Cardiac muscle cell (in vitro differentiated cells and primary cell): ENCODE results near the gene POU2AF3. TPM values are rescaled to one million over a fixed set of nuclear protein-coding genes. Genes with fewer than 3 reads are reported as not detected.

Experiments used
- DNase-seq, 2 donors: peaks; one replicate each; pipeline versions ENCODE4 v3.0.0 to v3.0.0-alpha.2; 2010 to 2017; ENCODE audit warnings: low read depth in 1 of 2, low spot score in 1 of 2
- H3K27ac ChIP-seq: fragments of 200-600 bp; sonication (generic); 2 replicates; pipeline ENCODE4 v1.5.1; 2016
- H3K27me3 ChIP-seq: fragments of 200-600 bp; sonication (generic); 2 replicates; pipeline ENCODE4 v1.6.0; 2016; ENCODE audit warnings: control low read depth
- H3K36me3 ChIP-seq: fragments of 200-600 bp; sonication (generic); 2 replicates; pipeline ENCODE4 v1.5.1; 2016; ENCODE audit warnings: control low read depth
- H3K4me1 ChIP-seq: fragments of 200-600 bp; sonication (generic); 2 replicates; pipeline ENCODE4 v1.8.1; 2017; ENCODE audit warnings: low read depth, mild to moderate bottlenecking, mixed run types
- H3K4me3 ChIP-seq: fragments of 200-600 bp; sonication (generic); 2 replicates; pipeline ENCODE4 v1.5.1; 2016; ENCODE audit warnings: mild to moderate bottlenecking
- H3K9me3 ChIP-seq: fragments of 200-600 bp; sonication (generic); 2 replicates; pipeline ENCODE4 v1.5.1; 2017; ENCODE audit warnings: low read depth, mild to moderate bottlenecking, control low read depth
- CTCF ChIP-seq: IDR thresholded peaks from 2 replicates; pipeline ENCODE4 v1.5.1; 2012; ENCODE audit warnings: low read depth, mild to moderate bottlenecking, low read length
- polyA plus RNA-seq: library from polyadenylated mRNA; unstranded; fragments of >200 nt; fragmentation: Nextera tagmentation; extraction: Ambion mirVana; gene quantifications from 2 replicates; pipeline ENCODE4 v1.2.1, GENCODE V29; 2016
- total RNA-seq: library from RNA; depleted of rRNA; stranded (reverse); fragments of >200 nt; gene quantifications from 2 replicates; pipeline ENCODE4 v1.2.3, GENCODE V29; 2016

POU2AF3 gene
- total and polyA plus RNA-seq, 2 experiments from 2014 or later: 0.36 to 0.83 TPM

DNA sequence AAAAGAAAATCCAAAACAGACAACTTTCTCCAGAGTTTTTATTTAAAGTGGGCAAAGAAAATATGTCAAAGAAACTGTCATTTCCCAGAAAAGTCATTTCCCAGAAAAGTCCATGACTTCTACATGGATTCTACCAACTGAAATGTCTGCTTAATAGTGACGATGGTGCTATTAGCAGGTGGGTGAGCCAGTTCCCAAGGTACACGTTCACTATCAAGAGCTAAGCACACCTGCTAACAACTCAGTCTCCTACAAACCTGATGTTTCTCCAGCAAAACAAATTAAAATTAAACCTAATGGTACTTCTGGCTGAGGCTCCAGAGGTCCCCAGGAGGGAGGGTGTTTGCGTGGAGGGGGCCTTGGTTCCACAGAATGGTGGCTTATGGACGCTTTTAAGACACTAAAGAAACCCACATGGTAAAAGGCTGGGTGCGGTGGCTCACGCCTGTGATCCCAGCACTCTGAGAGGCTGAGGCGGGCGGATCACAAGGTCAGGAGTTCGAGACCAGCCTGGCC, 53.9 kb downstream of the POU2AF3 start:
- no peak for DNase-seq
- no peak for TF ChIP-seq CTCF
- Histone ChIP-seq H3K27ac (no peak overlapping the region), H3K27me3 (no peaks in the 10 kb centered on the region), H3K9me3 (no peaks in the 10 kb centered on the region), H3K4me1 (no peaks in the 10 kb centered on the region), H3K36me3 (no peaks in the 10 kb centered on the region), H3K4me3 (no peak overlapping the region)

GRCh38 chr11:111352935-111353710, 54.8 kb downstream of the POU2AF3 start:
- H3K4me3 ChIP-seq: no peak overlapping the region

GRCh38 chr11:111353776-111354600, 55.6 kb downstream of the POU2AF3 start:
- Histone ChIP-seq H3K27me3 (no peaks in the 10 kb centered on the region), H3K27ac (no peak overlapping the region), H3K4me3 (no peak overlapping the region), H3K9me3 (no peaks in the 10 kb centered on the region), H3K4me1 (no peaks in the 10 kb centered on the region), H3K36me3 (no peaks in the 10 kb centered on the region)
- no peak for TF ChIP-seq CTCF
- DNase-seq: no peak

More at GRCh38 chr11:111352935-111353710, 54.8 kb downstream of the POU2AF3 start:
- no peaks in the 10 kb centered on the region for H3K4me1 ChIP-seq
- no peak overlapping the region for H3K27ac ChIP-seq
- no peaks in the 10 kb centered on the region for H3K9me3 ChIP-seq
- DNase-seq: no peak
- no peak for TF ChIP-seq CTCF
- H3K27me3 ChIP-seq: no peaks in the 10 kb centered on the region
- no peaks in the 10 kb centered on the region for H3K36me3 ChIP-seq

GRCh38 chr11:111354601-111354891, 56.2 kb downstream of the POU2AF3 start:
- DNase-seq: no peak
- Histone ChIP-seq H3K36me3 (no peaks in the 10 kb centered on the region), H3K4me3 (no peak overlapping the region), H3K4me1 (no peaks in the 10 kb centered on the region), H3K9me3 (no peaks in the 10 kb centered on the region), H3K27me3 (no peaks in the 10 kb centered on the region), H3K27ac (no peak overlapping the region)
- TF ChIP-seq CTCF: no peak

DNA sequence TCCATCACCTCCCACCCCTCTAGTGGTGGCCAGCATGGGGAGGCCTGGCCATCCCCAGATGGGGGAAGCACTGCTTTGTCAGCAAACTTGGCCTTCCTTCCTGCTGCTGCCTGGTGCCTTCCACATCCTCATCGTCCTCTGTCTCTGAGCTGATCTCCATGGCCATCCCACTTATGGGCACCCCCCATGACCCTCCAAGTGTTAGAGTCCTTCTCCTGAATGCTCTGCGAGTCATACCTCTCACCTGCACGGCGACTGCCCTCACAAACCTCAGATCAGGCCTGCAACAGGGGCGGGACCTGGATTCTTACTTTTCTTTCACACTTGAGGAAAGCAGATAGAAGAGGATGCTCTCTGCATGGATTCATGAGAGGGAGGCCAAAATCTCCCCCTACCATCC, 56.8 kb downstream of the POU2AF3 start:
- Histone ChIP-seq H3K36me3 (no peaks in the 10 kb centered on the region), H3K27me3 (no peaks in the 10 kb centered on the region), H3K27ac (no peak overlapping the region), H3K4me1 (no peaks in the 10 kb centered on the region), H3K9me3 (no peaks in the 10 kb centered on the region), H3K4me3 (no peak overlapping the region)
- DNase-seq: no peak
- no peak for TF ChIP-seq CTCF
